HG03342 (cell line): ENCODE results near the gene ASB1.

Experiments used
- ATAC-seq: cut with Tn5 transposase; IDR thresholded peaks from one replicate; pipeline ENCODE4 v1.9.1; 2021; ENCODE audit warnings: mild to moderate bottlenecking, moderate library complexity; ENCODE audit not compliant: unreplicated experiment

ASB1 gene

DNA sequence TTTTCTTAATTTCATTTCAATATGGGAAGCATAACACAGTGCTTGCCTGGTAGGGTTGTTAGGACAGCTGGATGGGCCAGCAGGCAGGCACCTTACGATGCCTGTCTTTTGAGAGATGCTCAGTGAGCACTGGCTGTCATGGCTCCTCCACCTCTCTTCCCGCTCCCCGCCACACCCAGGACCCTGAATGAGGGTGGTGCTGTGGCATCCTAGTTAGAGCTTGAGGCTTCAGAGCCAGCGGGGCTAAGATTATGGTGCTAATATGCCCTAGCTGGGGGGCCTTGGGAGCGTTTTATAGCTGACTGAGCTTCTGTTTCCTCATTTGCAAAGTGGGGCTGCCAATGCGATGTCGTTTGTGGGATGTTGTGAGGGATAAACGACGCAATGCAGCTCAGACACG is 37.7 kb downstream of the ASB1 start:
- ATAC-seq, result no peak

DNA sequence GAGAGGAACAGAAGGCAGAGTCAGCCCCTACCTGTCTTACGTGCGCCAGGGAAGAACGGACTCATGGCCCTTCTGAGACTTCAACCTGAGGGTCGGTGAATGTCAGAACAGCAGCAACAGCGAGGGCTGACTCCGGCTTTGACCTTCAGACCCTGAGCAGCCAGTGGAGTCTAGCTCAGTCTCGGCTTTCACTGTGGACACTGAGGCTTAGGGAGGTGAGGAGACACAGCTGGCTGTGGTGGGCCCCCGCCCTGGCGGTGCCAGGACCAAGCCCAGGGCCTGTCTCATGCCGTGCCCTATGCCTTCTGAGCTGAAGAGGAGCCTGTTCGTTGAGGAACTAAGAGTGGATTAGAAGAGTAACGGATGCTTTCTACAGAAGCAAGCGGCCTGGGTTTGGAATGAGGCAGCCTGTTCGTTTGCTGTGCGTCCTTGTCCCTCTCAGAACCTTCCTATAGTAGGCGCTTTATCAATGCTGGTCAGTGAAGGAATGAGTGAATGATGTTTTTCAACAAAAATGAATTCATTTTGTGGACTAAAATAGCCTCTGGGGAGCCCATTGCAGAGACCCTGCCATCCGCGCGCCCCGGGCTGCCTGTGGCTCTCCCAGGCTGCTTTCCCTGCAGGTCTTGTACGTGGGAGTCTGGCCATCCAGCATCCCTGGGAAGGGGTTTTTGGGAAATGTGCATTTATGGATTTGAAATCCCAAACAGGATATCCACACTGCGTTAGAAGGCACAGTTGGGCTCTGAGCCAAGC is 38.9 kb downstream of the ASB1 start:
- no peak for ATAC-seq

DNA sequence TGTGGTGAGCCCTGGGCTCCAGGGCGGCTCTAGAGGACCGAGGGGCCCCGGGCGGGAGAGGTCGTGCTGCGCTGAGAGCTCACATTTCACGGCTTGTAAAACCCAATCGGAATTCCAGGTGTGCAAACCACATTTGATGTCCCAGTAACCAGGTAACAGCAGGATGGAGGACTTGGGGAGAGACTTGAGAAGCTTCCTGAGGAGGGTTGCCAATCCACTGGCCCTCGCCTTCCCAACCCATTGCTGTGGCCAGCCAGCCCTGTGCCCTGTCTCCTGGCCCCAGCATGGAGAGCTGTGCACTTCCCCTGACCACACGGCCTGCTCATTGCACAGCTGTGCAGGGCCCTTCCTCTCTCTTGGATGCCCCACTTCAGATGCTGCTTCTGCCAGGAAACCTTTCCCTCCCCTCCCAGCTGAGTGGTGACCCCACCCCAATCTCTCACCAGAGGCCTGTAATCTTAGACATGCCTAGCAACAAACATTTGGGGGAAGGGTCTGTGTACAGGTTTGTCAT is 39.6 kb downstream of the ASB1 start:
- ATAC-seq, result no peak

DNA sequence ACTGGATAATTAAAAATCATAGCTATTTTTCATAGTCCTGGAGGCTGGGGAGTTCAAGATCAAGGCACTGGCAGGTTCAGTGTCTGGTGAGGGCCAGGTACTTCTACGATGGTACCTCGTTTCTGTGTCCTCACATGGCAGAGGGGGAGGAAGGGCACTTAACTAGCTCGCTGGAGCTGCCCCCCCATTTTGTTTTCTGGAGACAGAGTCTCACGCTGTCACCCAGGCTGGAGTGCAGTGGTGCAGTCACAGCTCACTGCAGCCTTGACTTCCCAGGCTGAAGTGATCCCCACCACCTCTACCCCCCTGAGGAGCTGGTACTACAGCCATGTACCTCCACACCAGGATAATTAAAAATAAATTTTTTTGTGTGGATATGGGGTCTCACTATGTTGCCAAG is 40.3 kb downstream of the ASB1 start:
- ATAC-seq, result no peak

DNA sequence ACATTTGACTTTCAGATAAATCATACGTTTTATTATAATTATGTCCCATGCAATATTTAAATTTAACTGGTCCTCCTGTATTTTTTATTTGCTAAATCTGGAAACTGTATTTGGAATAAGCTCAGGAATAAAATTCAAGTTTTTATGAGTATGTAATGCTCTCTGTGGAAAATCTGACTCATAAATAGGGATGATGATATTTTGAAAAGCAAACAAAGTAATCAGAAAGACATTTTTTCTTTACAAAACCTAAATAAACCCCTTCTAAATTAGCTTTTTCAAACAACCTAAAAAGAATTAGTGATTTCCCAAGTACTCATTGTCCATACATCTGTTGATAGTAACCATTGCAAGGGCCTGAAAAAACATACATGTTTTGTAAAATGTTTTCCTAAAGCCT is 41.1 kb downstream of the ASB1 start:
- ATAC-seq, result no peak

DNA sequence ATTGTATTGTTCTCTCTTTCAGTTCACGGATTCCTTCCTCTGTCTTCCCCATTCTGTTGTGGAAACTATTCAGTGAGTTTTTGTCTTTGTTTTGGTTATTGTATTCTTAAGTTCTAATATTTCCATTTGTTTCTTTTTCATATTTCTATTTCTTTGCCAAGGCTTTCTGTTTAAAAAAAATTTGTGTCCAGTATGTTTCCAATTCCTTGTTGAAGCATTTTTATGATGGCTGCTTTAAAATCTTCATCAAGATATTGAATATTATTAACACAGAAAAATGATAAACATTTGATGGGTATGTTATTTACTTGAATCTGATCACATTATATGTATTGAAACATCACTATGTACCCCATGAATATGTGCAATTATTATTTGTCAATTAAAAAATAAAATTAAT is 42.4 kb downstream of the ASB1 start:
- ATAC-seq, result no peak

DNA sequence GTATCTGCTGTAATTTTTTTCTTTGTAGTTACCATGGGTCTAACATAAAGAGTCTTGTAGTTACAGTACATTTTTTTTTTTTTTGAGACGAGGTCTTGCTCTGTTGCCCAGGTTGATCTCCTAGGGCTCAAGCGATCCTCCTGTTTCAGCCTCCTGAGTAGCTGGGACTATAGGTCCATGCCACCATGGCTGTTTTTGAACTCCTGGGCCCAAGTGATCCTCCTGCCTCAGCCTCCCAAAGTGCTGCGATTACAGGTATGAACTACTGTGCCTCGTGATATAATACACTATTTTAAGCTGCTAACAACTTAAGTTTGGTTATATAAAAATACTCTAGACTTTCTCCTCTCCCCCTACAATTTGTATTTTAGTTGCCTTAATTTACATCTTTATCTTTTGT is 46.3 kb downstream of the ASB1 start:
- no peak for ATAC-seq

DNA sequence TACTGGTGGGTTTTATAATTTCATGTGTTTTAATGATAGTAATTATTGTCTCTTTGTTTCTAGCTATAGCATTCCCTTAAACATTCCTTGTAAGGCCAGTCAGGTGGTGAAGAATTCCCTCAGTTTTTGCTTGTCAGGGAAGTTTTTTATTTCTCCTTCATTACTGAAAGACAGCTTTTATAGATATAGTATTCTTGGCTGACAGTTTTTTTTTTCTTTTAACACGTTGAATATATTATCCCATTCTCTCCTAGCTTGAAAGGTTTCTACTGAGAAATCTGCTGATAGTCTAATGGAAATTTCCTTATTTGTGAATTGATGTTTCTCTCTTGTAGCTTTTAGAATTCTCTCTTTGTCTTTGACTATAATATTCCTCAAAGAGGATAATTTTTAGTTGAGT is 46.8 kb downstream of the ASB1 start:
- no peak for ATAC-seq

DNA sequence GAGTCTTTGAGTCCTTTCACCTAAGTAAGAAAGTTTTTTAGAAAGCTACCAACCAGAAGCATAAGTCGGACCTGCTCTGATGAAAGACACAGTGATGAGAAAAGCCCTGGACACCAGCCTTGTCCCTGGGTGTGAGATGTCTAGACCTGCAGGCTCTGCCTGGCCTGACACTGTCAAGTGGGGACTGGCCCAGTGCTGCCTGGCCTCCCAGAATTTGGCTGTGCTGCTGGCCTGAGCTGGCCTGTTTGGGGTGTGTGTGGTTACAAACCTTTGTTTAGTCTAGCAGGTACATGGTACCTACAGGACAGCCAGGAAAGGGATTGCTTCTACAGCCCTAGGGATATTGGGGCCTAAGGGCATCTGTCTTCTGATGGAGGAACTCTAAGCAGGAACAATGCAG is 48.3 kb downstream of the ASB1 start:
- no peak for ATAC-seq

DNA sequence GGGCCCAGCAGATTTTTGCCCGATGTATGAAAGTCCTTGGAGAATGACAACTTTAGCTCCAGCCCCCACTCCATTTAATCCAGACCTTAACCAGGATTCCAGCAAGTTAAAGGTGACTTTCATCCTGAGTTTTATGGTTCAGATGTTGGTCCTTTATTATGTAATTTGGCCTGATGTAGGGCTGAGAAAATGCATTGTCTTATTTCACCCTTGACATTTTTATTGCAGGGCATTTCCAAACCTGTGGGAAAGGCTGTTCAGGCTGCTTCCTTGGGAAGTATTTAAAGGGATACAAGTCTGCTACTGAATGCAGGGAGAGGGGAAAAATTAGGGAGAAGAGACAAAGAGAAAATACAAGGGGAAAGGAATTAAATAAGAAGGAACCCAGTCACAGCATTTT is 48.8 kb downstream of the ASB1 start:
- no peak for ATAC-seq

DNA sequence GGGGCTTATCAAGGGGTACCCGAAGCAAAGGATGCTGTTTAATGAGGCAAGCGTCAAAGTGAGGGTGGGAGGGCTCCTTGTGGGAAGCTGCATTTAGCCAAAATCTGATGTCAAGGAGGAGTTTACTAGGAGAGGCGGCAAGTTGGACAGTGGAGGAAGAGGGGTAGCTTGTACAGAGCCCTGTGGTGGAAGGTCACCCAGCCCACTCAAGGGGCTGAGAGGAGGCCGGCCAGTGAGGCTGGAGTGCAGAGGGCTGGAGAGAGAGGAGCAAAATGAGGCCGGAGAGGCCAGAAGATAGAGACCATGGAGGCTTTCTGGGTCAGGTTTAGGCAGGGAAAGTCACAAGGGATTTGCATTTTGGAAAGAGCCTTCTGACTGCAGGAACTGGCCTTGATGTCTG is 49.5 kb downstream of the ASB1 start:
- ATAC-seq, result no peak

DNA sequence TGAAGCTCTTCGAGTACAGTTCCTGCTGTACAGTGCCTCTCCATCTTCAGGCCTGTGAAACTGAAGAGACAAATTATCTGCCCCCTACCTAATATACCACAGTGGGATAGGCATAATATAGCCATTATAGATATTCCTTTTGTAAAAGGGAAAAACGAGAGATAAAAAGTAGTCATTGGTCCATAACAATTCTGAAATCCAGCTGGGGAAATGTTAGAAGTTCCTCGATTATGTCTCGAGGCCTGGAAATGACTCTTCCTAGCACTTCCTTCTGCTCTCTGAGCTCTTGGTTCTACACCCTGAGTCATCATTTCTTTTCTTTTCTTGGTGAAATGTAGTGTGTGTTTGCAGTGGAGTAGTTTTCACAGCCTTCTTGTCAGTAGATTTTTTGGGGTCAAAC is 51.5 kb downstream of the ASB1 start:
- ATAC-seq, result no peak

DNA sequence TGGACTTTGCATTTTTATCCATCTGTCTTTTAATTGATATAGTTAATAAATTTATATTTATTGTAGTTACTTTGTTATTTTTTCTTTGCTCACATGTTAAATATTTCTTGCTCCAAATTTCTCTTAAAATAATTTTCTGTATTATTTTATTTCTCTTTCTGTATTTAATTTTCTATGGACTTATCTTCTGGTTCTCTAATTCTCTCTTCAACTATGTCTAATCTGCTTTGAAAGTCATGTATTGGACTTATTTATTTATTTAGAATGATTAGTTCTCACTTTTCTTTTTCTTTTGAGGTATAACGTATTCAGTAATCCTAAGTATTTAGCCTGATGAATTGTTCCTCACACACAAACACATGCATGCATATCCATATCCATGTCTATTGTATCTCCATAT is 53.1 kb downstream of the ASB1 start:
- no peak for ATAC-seq

DNA sequence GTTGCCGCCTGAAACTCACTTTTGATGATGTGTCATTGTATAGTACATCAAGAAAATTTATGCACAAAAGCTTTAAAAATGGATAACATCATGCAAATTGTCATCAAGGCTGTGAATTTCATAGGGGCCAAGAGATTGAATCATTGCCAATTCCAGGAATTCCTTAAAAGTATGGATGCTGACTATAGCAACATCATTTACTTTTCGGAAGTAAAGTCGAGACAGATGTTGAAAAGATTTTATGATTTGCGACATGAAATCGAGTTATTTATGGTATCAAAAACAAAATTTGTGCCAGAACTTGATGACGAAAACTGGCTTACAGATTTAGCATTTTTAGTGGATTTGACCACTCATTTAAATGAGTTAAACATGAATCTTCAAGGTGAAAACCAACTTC is 56.3 kb downstream of the ASB1 start:
- ATAC-seq, result no peak

DNA sequence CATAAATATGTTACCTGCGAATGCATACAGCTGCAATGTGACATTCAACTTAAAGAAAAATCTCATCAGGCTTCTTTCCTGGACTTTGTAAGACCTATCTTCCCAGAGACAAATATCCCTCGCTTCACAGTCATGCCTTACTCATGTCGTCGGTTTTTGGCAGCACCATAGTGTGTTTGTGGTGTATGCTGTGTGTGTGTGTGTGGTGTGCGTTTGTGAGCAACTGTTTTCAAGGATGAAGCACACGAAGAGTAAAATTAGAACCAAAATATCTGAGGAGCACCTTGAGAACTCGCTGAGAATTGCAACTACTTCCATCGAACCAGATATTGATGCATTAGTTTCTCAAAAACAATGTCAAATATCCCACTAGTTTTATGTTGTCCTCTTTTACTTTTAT is 56.9 kb downstream of the ASB1 start:
- ATAC-seq, result no peak

DNA sequence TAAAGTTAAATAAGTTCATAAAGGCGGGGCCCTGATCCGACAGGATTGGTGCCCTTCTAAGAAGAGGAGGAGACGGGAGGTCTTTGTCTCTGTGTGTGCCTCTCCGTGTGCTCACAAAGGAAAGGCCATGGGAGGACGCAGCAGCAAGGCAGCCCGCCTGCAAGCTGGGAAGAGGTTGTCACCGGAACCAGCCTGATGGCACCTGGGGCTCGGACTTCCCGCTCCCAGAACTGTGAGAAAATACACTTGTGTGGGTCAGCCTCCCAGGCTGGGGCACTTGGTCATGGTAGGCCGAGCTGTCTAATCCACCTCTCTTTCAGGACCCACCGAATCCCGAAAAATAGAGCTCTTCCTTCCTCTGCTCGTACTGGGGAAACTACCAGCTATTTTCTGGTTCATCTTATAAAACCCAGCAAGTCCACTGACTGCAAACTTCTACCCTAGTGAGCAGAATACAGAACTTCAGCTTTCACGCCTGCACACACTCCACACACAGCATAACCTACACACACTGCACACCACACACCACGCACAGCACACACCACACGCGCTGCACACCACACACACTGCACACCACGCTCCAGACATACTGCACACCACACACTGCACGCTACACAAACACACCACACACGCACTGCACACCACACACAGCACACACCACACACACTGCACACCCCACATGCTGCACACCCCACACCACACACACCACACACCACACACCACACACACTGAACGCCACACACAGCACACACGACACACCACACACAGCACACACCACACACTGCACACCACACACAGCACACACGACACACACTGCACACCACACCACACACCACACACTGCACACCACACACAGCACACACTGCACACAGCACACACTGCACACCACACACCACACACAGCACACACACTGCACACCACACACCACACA is 58.1 kb downstream of the ASB1 start:
- no peak for ATAC-seq

DNA sequence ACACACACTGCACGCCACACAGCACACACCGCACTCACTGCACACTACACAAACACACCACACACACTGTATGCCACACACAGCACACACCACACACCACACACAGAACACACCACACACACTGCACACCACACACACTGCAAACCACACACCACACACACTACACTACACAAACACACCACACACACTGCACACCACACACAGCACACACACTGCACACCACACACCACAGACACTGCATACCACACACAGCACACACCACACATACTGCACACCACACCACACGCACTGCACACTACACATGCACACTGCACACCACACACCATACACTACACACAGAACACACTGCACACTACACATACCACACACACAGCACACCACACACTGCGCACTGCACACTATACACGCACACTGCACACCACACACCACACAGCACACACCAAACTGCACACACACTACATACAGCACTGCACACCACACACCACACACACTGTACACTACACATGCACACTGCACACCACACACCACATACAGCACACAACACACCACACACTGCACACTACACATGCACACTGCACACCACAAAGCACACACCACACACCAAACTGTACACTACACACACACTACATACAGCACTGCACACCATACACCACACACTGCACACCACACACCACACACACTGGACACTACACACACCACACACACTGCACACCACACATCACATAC is 59.6 kb downstream of the ASB1 start:
- no peak for ATAC-seq

DNA sequence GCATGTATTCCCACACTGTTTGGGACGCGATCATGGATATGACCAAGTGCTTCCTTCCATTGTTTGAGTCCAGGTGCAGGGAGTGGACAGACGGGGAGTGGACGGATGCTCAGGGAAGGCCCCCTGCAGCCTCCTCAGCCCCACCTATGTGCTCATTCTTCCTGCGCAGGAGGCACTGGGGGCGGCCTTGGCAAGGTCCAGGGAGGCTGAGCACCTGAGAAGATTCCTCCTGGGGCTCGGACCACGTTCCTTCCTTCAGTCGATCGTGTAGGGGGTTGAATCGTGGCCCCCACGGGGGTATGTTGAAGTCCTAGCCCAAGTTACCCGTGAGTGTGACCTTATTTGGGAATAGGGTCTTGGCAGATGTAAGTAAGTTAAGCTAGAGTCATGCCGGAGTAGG is 60.4 kb downstream of the ASB1 start:
- no peak for ATAC-seq

DNA sequence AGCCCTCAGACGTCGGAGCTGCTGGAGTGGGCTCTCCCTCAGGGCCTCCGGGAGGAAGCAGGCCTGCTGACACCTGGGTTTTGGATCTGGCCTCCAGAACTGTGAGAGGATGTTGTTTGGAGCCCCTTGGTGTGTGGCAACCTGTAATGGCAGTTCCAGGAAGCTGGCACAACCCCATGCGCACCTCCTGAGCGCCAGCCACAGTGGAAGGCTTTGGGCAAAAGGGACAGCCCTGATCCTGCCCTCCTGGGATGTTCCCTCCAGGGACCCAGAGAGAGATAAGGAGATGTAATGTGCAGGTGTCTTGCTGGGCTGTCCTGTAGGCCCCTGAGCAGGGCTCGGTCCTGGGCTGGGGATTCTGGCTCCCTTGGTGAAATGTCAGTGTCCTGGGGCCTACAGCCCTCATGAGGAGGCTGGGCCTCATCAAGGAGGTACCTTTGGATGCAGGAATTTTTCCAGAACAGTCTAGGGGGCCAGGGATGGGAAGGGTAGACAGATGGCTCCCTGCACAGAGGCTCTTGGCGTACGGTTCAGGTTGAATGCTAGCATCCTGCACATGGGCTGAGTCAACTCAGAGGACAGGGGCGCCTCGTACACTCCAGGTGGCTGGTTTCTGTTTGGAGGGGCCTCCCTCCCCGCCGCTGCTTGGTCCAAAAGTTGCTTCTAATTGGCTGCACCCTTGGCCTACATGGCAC is 61.1 kb downstream of the ASB1 start:
- no peak for ATAC-seq

DNA sequence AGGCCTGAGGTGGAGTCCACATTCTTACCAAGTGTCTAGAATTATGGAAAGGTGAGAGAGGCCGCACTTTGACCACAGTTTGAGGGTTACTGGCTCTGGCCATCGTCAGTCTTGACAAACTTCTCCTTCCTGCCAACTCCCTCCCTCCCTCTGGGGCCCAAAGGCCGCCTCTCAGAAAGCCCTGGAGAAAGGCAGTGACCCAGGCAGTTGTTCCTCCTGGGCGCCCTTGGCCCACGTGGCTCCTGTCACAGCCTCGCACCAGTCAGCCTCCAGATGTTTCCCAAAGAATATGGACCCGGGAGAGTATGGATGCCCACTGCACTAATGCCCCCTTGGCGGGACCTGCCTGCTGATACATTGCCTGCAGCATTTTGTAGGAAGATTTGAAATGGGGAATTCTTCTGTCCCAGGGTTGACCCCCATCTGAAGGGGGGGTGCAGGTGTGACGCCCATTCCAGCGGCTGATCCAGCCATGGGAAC is 61.7 kb downstream of the ASB1 start:
- ATAC-seq, result no peak

DNA sequence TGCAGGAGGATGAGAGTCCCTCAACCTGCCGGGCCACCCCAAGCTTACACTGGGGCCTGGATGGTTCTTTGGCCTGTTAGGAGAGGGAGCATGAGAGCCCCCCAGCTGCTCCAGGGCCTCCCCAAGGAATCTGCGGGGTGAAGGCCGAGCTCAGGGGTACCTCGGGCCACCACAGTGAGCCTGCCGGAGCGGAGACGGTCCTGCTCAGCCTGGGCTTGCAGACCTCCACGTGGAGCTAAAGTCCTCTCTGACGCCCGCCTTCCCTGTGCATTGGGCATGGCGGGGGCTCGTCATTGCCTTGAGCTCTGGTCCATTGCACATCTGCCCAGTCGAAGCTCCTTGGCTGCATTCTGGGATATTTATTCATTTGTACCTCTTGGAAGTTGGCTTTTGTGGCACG is 62.7 kb downstream of the ASB1 start:
- no peak for ATAC-seq
